KG1 (cell line): ENCODE measurements around the gene PSMC1.

Experiments
- DNase-seq: peaks from one replicate; lab custom pipeline; 2025; lab: John Stamatoyannopoulos, UW

The PSMC1 gene

GRCh38 chr14:90302529-90303303 lies 46.4 kb downstream of the PSMC1 start:
- no peak for DNase-seq

GRCh38 chr14:90303473-90303872 lies 47.1 kb downstream of the PSMC1 start:
- no peak for DNase-seq

- no peak for DNase-seq
Measured at GRCh38 chr14:90304502-90304901, 48.1 kb downstream of the PSMC1 start.

- DNase-seq = no peak
Measured at GRCh38 chr14:90305176-90305601, 48.8 kb downstream of the PSMC1 start.

GRCh38 chr14:90308561-90308960 lies 52.2 kb downstream of the PSMC1 start:
- DNase-seq = no peak

GRCh38 chr14:90317286-90317685 lies 60.9 kb downstream of the PSMC1 start:
- no peak for DNase-seq

GRCh38 chr14:90318016-90318415 lies 61.7 kb downstream of the PSMC1 start:
- DNase-seq = no peak

GRCh38 chr14:90319173-90319572 lies 62.8 kb downstream of the PSMC1 start:
- no peak for DNase-seq

GRCh38 chr14:90319634-90320541 lies 63.5 kb downstream of the PSMC1 start:
- no peak for DNase-seq

GRCh38 chr14:90321891-90322290 lies 65.5 kb downstream of the PSMC1 start:
- no peak for DNase-seq
